Calu3 (cell line): Measurements from ENCODE around the gene LAMB4. TPM values are rescaled to one million over a fixed set of nuclear protein-coding genes. Genes with fewer than 3 reads are reported as not detected.

Experiments used
- BruUV-seq: library from RNA; stranded (reverse); fragments of 400-500 nt; replicated peaks from 2 replicates; lab custom pipeline; 2021; lab: Mats Ljungman, UMichigan
- CTCF ChIA-PET: fragments of 300-600 bp; sonication (Branson Sonifier 250); formaldehyde crosslinking; loops from one replicate; lab custom pipeline; 2022; ENCODE audit warnings: antibody characterized with exemption; lab: Charles Lee
- DNase-seq: peaks from one replicate; pipeline ENCODE4 v3.0.0; 2022
- H3K27ac Mint-ChIP-seq: one replicate; pipeline ENCODE4 v1.8.0; 2022; ENCODE audit warnings: mixed read lengths; ENCODE audit not compliant: unreplicated experiment
- H3K27me3 Mint-ChIP-seq: one replicate; pipeline ENCODE4 v1.8.0; 2022; ENCODE audit warnings: mixed read lengths; ENCODE audit not compliant: unreplicated experiment
- H3K36me3 Mint-ChIP-seq: one replicate; pipeline ENCODE4 v1.8.0; 2022; ENCODE audit warnings: mild to moderate bottlenecking, moderate library complexity, mixed read lengths; ENCODE audit not compliant: insufficient read depth, unreplicated experiment
- H3K4me1 Mint-ChIP-seq: one replicate; pipeline ENCODE4 v1.8.0; 2022; ENCODE audit warnings: mild to moderate bottlenecking, low read depth, mixed read lengths; ENCODE audit not compliant: unreplicated experiment
- H3K4me3 Mint-ChIP-seq: one replicate; pipeline ENCODE4 v1.8.0; 2022; ENCODE audit warnings: mild to moderate bottlenecking, low read depth, moderate library complexity, mixed read lengths; ENCODE audit not compliant: unreplicated experiment
- H3K9me3 Mint-ChIP-seq: one replicate; pipeline ENCODE4 v1.8.0; 2022; ENCODE audit warnings: low read depth, mixed read lengths; ENCODE audit not compliant: unreplicated experiment
- CTCF ChIP-seq: fragments of 200-600 bp; IDR thresholded peaks from one replicate; pipeline ENCODE4 v1.8.0; 2022; ENCODE audit warnings: antibody characterized with exemption; ENCODE audit not compliant: unreplicated experiment
- intact Hi-C: fragments of 100-400 bp; cut with micrococcal nuclease; formaldehyde crosslinking; loops from one replicate; pipeline ENCODE4 v1.10.0; 2022; ENCODE audit not compliant: unreplicated experiment
- total RNA-seq: library from RNA; stranded (reverse); gene quantifications from 2 replicates; pipeline ENCODE4 v1.2.3, GENCODE V29; 2022

LAMB4 gene
- total RNA-seq, 1 experiment from 2014 or later = not detected

DNA sequence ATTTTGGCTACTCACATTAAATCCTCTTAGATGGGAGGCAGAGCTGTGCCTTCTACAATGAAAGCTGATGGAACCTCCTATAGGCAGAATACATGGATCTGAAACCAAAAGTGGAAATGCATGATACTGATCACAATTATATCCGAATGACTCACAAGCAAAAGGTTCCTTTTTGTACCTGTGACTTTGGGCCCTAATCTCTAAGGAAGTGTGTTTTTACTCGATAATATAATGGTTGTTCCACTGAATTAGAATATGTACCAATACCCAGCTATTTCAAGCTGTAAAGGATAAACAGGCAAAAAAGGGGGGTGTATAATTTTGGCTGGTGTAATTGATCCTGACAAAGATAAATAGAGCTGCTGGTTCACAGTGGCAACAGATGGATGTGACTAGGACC is 109.6 kb downstream of the LAMB4 start:
- H3K4me1 Mint-ChIP-seq = peaks cover 13% of the 10 kb centered on the region
- no peak for DNase-seq
- TF ChIP-seq CTCF = no peak
- H3K9me3 Mint-ChIP-seq = no peaks in the 10 kb centered on the region
- H3K36me3 Mint-ChIP-seq = no peaks in the 10 kb centered on the region
- no peak overlapping the region for H3K4me3 Mint-ChIP-seq
- CTCF ChIA-PET = interaction anchor here (0.5 kb wide), 1 partner anchor 76 kb away, joined by 5 read pairs; no protein-coding TSS in a partner anchor
- no peak overlapping the region for H3K27ac Mint-ChIP-seq
- no peaks in the 10 kb centered on the region for H3K27me3 Mint-ChIP-seq
- no TSS peak for BruUV-seq
- intact Hi-C loops = no loop called here

- no peaks in the 10 kb centered on the region for H3K36me3 Mint-ChIP-seq
- no peak for TF ChIP-seq CTCF
- CTCF ChIA-PET = interaction anchor here (0.7 kb wide), 1 partner anchor 74 kb away, joined by 3 read pairs; no protein-coding TSS in a partner anchor
- H3K27me3 Mint-ChIP-seq = no peaks in the 10 kb centered on the region
- H3K9me3 Mint-ChIP-seq = no peaks in the 10 kb centered on the region
- BruUV-seq = no TSS peak
- H3K27ac Mint-ChIP-seq = no peak overlapping the region
- intact Hi-C loops = loop anchor here (5.0 kb wide), 1 partner anchor 79 kb away; no protein-coding TSS in a partner anchor
- peaks cover 13% of the 10 kb centered on the region for H3K4me1 Mint-ChIP-seq
- no peak for DNase-seq
- no peak overlapping the region for H3K4me3 Mint-ChIP-seq
Observed at GRCh38 chr7:108018668-108019067, 111.5 kb downstream of the LAMB4 start.

- CTCF ChIA-PET = interaction anchor here (1.1 kb wide), 1 partner anchor 128 kb away, joined by 3 read pairs; no protein-coding TSS in a partner anchor
- intact Hi-C loops = loop anchor here (2.0 to 5.0 kb wide), 2 partner anchors 19 to 80 kb away; no protein-coding TSS in a partner anchor
- TF ChIP-seq CTCF = no peak
- no TSS peak for BruUV-seq
- Mint-ChIP-seq H3K4me1 (peaks cover 17% of the 10 kb centered on the region), H3K36me3 (no peaks in the 10 kb centered on the region), H3K9me3 (no peaks in the 10 kb centered on the region), H3K27me3 (no peaks in the 10 kb centered on the region), H3K27ac (no peak overlapping the region), H3K4me3 (no peak overlapping the region)
- DNase-seq = no peak
Observed at GRCh38 chr7:108017776-108018151, 112.4 kb downstream of the LAMB4 start.

DNA sequence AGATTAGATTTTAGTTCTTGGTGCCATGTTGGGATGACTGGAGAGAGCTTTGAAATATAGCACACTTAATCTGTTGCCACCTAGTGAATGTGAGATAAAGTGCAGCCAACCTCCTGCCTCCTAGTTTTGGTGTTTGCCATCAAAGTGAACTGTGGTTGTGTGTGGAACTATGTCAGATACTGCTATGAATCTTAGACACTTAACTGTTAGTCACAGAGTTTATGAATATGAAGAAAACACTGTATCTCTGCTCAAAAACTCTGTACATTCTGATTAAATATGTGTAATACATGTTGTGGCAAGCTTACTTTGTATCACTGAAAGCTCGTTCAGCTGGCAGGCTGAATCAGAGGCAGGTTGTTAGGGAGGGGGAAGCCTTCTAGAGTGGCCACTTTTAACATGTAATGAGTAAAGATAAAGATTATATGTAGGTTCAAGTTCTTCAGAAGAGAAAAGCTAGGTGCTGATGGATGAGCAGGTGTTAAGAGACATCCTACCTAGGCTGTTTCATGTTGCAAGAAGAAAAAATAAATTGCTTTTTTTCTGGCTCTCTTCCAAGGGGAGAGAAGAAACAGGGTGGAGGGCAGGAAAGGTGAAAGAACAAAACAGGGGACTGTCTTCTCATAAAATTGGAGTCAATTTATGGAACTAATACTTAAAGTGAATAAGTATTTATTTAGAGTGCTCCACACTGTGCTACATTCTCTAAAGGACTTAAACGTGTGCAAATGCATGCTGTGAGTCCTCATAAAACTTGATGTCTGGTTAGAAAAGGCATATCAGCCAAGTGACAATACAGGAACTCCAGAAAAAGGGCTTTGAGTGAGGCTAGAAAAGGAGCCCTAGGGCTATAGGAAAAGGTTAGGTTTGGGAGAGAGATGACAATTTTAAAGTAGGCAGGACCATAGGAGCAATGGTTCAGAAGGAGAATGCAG is 113.1 kb downstream of the LAMB4 start:
- intact Hi-C loops = loop anchor here (2.0 to 5.0 kb wide), 2 partner anchors 18 to 80 kb away; no protein-coding TSS in a partner anchor
- Mint-ChIP-seq H3K27ac (no peak overlapping the region), H3K36me3 (no peaks in the 10 kb centered on the region), H3K4me1 (peaks cover 22% of the 10 kb centered on the region), H3K27me3 (no peaks in the 10 kb centered on the region), H3K9me3 (no peaks in the 10 kb centered on the region), H3K4me3 (no peak overlapping the region)
- CTCF ChIA-PET = interaction anchor here (0.5 to 1.7 kb wide), 5 partner anchors 18 to 129 kb away, joined by 3 to 5 read pairs (median 3); no protein-coding TSS in a partner anchor
- BruUV-seq = no TSS peak
- peak; percentile 34 for TF ChIP-seq CTCF
- DNase-seq = no peak
